ENCODE data around the gene MADD.

Gene MADD

DNA sequence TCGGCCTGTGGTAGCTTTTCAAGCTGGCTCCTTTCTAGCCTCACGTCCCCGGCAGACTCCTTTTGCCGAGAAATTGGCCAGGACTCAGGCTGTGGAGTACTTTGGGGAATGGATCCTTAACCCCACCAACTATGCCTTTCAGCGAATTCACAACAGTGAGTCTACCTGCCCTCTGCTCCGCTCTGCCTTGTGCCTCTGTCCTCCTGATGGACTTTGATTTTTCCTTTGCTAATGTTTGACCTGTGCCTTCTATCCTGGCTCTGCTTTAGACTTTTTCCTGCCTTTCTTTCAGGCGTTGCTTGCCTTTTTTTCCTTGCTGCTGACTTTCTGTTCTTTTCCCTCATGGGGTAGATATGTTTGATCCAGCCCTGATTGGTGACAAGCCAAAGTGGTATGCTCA is 12.5 kb downstream of the MADD start:
- Histone ChIP-seq H3K36me3 (ENCODE audit: control insufficient read depth, insufficient read depth, low read length) (peaks cover 17% of the 10 kb centered on the region), H3K4me1 (ENCODE audit: control insufficient read depth, insufficient read depth, low read length) (no peaks in the 10 kb centered on the region), H3K9ac (ENCODE audit: low read length) (no peak overlapping the region)

DNA sequence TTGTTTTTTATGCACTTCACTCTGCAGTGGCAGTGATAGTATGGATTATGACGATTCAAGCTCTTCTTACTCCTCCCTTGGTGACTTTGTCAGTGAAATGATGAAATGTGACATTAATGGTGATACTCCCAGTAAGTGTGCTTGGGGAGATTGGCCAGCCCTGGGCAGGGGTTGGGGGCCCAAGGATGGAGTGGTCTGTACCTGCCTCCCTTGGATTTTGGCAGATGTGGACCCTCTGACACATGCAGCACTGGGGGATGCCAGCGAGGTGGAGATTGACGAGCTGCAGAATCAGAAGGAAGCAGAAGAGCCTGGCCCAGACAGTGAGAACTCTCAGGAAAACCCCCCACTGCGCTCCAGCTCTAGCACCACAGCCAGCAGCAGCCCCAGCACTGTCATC is 14.2 kb downstream of the MADD start:
- Histone ChIP-seq H3K4me1 (ENCODE audit: control insufficient read depth, insufficient read depth, low read length) (no peaks in the 10 kb centered on the region), H3K9ac (ENCODE audit: low read length) (no peak overlapping the region), H3K9me3 (ENCODE audit: control insufficient read depth, low read length) (no peaks in the 10 kb centered on the region), H3K4me3 (ENCODE audit: low read length) (no peak overlapping the region), H3K36me3 (ENCODE audit: control insufficient read depth, insufficient read depth, low read length) (peaks cover 17% of the 10 kb centered on the region), H3K27me3 (ENCODE audit: control insufficient read depth, insufficient read depth, low read length) (no peaks in the 10 kb centered on the region)

More for the DNA sequence above, 12.5 kb downstream of the MADD start:
- Histone ChIP-seq H3K27me3 (ENCODE audit: control insufficient read depth, insufficient read depth, low read length) (no peaks in the 10 kb centered on the region), H3K9me3 (ENCODE audit: control insufficient read depth, low read length) (no peaks in the 10 kb centered on the region), H3K4me3 (ENCODE audit: low read length) (no peak overlapping the region)

DNA sequence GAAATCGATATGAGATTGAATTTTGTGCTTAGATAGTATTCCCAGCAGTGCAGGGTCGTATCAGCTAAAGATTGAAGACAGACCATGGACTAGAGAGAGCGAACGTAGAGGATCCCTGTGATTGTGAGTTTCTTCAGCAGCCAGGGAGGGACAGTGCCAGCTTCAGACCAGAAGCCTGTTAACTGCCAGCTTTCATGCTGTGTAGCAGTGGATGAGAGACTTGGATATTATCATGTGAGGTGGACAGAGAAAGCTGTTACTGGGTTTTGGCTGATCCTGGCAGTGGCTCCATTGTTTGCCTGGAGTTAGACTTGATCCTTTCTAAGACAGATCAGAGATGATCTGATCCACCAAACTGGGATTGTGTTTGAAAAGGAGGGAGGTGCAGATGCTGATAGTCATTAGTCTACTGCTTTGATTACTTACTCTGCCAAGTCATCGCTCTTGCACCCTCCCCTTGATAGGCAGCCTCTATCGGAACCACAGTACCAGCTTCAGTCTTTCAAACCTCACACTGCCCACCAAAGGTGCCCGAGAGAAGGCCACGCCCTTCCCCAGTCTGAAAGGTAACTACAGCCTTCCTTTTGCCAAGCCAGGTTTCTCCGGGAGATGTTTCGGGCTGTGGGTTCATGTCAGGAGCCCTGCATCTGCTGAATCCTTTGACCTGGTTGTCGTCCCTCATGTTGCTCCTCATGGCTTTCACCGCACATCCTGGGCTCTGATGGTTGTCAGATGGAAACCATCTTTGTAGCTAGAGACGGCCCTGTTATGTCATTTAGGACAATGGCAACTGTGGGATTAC is 16.2 kb downstream of the MADD start:
- no peaks in the 10 kb centered on the region for H3K9me3 ChIP-seq (ENCODE audit: control insufficient read depth, low read length)

DNA sequence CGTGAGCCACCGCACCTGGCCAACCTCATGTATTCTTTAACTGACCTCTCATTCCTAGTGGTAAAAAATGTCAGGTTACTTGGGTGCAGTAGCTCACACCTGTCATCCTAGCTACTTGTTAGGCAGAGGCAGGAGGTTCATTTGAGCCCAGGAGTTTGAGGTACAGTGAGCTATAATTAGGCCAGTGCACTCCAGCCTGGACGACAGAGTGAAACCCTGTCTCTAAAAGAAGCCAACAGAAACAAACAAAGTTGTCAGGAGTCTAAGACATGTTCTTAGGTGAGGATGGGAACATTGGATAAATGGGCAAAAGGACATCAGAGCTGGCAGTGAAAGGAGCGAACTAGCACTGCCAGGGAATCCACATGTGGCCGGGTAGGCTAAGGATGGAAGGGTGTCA is 18.1 kb downstream of the MADD start:
- H3K4me1 ChIP-seq (ENCODE audit: control insufficient read depth, insufficient read depth, low read length): no peaks in the 10 kb centered on the region
- no peak overlapping the region for H3K4me3 ChIP-seq (ENCODE audit: low read length)
- H3K9ac ChIP-seq (ENCODE audit: low read length): no peak overlapping the region
- no peaks in the 10 kb centered on the region for H3K27me3 ChIP-seq (ENCODE audit: control insufficient read depth, insufficient read depth, low read length)
- peaks cover 29% of the 10 kb centered on the region for H3K36me3 ChIP-seq (ENCODE audit: control insufficient read depth, insufficient read depth, low read length)
- no peaks in the 10 kb centered on the region for H3K9me3 ChIP-seq (ENCODE audit: control insufficient read depth, low read length)

More for the DNA sequence above, 16.2 kb downstream of the MADD start:
- Histone ChIP-seq H3K4me1 (ENCODE audit: control insufficient read depth, insufficient read depth, low read length) (no peaks in the 10 kb centered on the region), H3K36me3 (ENCODE audit: control insufficient read depth, insufficient read depth, low read length) (peaks cover 25% of the 10 kb centered on the region), H3K9ac (ENCODE audit: low read length) (no peak overlapping the region), H3K4me3 (ENCODE audit: low read length) (no peak overlapping the region), H3K27me3 (ENCODE audit: control insufficient read depth, insufficient read depth, low read length) (no peaks in the 10 kb centered on the region)

DNA sequence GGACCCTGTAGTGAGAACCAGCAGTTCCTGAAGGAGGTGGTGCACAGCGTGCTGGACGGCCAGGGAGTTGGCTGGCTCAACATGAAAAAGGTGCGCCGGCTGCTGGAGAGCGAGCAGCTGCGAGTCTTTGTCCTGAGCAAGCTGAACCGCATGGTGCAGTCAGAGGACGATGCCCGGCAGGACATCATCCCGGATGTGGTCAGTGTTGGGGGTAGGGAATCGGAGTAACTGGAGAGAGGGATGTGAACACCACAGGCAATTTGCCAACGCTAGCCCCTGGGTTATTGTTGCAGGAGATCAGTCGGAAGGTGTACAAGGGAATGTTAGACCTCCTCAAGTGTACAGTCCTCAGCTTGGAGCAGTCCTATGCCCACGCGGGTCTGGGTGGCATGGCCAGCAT is 19.9 kb downstream of the MADD start:
- Histone ChIP-seq H3K4me1 (ENCODE audit: control insufficient read depth, insufficient read depth, low read length) (no peaks in the 10 kb centered on the region), H3K9ac (ENCODE audit: low read length) (no peak overlapping the region), H3K36me3 (ENCODE audit: control insufficient read depth, insufficient read depth, low read length) (peaks cover 21% of the 10 kb centered on the region), H3K4me3 (ENCODE audit: low read length) (no peak overlapping the region), H3K27me3 (ENCODE audit: control insufficient read depth, insufficient read depth, low read length) (no peaks in the 10 kb centered on the region), H3K9me3 (ENCODE audit: control insufficient read depth, low read length) (no peaks in the 10 kb centered on the region)

DNA sequence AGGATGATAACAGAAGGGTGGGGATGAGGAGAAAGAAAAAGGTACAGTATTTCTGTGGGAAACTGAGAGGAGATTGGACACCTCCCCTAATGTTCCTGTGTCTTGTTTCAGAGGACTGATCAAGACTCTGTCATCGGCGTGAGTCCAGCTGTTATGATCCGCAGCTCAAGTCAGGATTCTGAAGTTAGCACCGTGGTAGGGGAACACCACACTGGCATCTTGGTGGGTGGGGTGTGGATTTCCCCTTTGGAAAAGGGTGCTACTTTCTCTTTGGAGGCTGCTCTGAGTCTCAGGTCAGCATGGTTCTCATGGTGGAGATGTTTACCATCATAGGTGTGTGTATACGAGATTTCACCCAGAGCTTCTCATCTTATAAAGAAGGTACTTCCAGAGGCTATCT is 25.5 kb downstream of the MADD start:
- H3K4me1 ChIP-seq (ENCODE audit: control insufficient read depth, insufficient read depth, low read length): no peaks in the 10 kb centered on the region
- no peak overlapping the region for H3K4me3 ChIP-seq (ENCODE audit: low read length)
- H3K36me3 ChIP-seq (ENCODE audit: control insufficient read depth, insufficient read depth, low read length): peaks cover 19% of the 10 kb centered on the region
- H3K9ac ChIP-seq (ENCODE audit: low read length): no peak overlapping the region
- H3K9me3 ChIP-seq (ENCODE audit: control insufficient read depth, low read length): no peaks in the 10 kb centered on the region
- no peaks in the 10 kb centered on the region for H3K27me3 ChIP-seq (ENCODE audit: control insufficient read depth, insufficient read depth, low read length)

DNA sequence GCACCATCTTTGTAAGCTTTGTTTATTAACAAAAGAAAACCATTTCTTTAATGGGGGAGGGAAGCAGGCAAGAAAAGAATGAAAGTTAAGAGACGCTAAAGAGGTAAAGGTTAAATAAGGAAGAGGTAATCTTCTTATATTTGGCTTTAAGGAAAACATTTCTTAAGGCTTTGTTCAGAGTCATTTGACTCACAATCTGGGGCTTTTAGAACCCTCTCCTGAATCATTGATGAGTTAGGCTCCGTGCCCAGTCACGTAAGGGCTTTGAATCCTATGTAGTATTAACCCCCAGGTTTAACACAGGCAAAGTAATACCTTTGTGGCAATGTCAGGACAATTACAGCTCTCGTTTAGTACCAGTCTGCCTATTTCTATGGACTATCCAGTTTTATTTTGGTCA is 26.1 kb downstream of the MADD start:
- no peak overlapping the region for H3K9ac ChIP-seq (ENCODE audit: low read length)
- H3K27me3 ChIP-seq (ENCODE audit: control insufficient read depth, insufficient read depth, low read length): no peaks in the 10 kb centered on the region
- H3K9me3 ChIP-seq (ENCODE audit: control insufficient read depth, low read length): no peaks in the 10 kb centered on the region
- H3K36me3 ChIP-seq (ENCODE audit: control insufficient read depth, insufficient read depth, low read length): peaks cover 12% of the 10 kb centered on the region
- no peak overlapping the region for H3K4me3 ChIP-seq (ENCODE audit: low read length)
- H3K4me1 ChIP-seq (ENCODE audit: control insufficient read depth, insufficient read depth, low read length): no peaks in the 10 kb centered on the region

DNA sequence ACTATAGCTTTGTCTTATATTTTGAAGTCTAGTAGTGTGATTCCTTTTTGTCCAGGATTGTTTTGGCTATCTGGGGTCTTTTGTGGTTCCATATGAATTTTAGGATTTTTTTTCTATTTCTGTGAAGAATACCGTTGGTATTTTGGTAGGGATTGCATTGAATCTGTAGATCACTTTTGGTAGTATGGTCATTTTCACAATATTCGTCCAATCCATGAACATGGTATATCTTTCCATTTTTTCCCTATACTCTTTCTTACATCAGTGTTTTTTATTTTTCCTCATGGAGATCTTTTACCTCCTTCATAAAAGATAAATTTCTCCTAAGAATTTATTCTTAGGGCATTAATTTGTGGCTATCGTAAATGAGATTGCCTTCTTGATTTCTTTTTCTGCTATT is 29.1 kb downstream of the MADD start:
- peaks cover 6% of the 10 kb centered on the region for H3K36me3 ChIP-seq (ENCODE audit: control insufficient read depth, insufficient read depth, low read length)
- H3K9ac ChIP-seq (ENCODE audit: low read length): no peak overlapping the region
- no peak overlapping the region for H3K4me3 ChIP-seq (ENCODE audit: low read length)
- H3K4me1 ChIP-seq (ENCODE audit: control insufficient read depth, insufficient read depth, low read length): no peaks in the 10 kb centered on the region
- no peaks in the 10 kb centered on the region for H3K9me3 ChIP-seq (ENCODE audit: control insufficient read depth, low read length)
- H3K27me3 ChIP-seq (ENCODE audit: control insufficient read depth, insufficient read depth, low read length): no peaks in the 10 kb centered on the region

DNA sequence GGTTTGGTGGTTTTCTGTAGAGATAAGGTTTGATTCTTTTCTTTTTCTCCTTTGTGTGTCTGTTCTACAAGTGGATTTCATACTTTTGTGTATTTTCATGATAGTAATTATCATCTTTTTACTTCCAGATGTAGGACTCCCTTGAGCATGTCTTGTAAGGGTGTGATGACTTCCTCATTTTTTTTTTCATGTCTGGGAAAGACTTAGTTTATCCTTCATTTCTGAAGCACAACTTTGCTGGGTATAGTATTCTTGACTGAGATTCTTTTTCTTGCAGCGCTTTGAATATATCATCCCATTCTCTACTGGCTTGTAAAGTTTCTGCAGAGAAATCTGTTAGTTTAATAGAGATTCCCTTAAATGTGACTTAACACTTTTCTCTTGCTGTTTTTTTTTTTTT is 32.9 kb downstream of the MADD start:
- peaks cover 22% of the 10 kb centered on the region for H3K36me3 ChIP-seq (ENCODE audit: control insufficient read depth, insufficient read depth, low read length)
- no peaks in the 10 kb centered on the region for H3K27me3 ChIP-seq (ENCODE audit: control insufficient read depth, insufficient read depth, low read length)
- no peaks in the 10 kb centered on the region for H3K4me1 ChIP-seq (ENCODE audit: control insufficient read depth, insufficient read depth, low read length)
- H3K4me3 ChIP-seq (ENCODE audit: low read length): no peak overlapping the region
- H3K9ac ChIP-seq (ENCODE audit: low read length): no peak overlapping the region
- no peaks in the 10 kb centered on the region for H3K9me3 ChIP-seq (ENCODE audit: control insufficient read depth, low read length)

DNA sequence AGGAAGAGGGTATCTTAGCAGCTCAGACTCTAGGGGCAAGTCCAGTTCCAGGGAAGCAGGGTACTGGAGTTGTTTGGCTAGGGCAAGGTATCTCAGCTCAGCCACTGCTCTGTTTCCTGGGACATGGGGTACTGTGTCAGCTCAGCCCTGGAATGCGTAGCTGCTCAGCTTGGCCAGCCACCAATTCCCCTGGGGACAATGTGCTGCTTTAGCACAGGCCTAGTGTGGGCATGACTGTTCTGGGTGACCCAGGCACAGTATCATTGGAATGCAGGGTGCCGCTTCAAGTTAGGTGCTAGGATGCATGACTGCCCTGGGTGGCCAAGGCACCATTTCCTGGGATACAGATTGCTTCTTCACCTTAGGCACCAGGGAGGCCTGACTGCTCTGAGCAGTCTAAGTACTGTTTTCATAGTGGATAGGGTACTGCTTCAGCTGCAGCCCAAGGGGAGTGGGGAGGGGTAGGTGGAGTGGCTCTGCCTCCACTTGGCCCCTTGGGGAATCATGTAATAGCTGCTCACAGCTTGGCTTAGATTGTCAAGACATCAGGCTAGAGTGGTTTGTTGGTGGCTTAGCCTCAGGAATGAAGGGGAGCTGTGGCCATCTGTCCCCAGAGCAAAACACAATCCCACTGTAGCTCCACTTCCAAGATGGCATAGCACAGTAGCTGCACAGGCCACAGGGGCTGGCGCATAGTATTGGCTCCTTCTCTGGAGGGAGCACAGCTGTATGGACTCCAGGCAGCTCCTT is 36.0 kb downstream of the MADD start:
- Histone ChIP-seq H3K27me3 (ENCODE audit: control insufficient read depth, insufficient read depth, low read length) (no peaks in the 10 kb centered on the region), H3K36me3 (ENCODE audit: control insufficient read depth, insufficient read depth, low read length) (peaks cover 26% of the 10 kb centered on the region), H3K9me3 (ENCODE audit: control insufficient read depth, low read length) (no peaks in the 10 kb centered on the region), H3K4me3 (ENCODE audit: low read length) (no peak overlapping the region), H3K9ac (ENCODE audit: low read length) (no peak overlapping the region), H3K4me1 (ENCODE audit: control insufficient read depth, insufficient read depth, low read length) (no peaks in the 10 kb centered on the region)

DNA sequence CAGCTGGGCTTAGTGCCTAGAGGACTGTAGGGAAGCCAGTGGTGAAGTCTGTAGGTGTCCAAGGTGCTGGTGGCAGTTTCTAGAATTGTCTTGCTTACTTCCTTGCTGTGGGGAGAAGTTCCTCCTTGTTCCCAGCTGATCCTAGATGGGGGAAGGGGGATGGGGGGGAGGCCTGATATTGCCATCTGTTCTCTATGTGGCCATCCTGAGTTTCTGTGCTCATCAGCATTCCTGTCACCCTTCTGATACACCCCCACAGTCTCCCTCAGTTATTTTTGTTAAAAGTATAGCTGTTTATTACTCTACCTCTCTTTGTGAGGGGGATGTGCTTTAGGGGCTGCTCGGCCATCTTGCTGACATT is 36.5 kb downstream of the MADD start:
- no peaks in the 10 kb centered on the region for H3K27me3 ChIP-seq (ENCODE audit: control insufficient read depth, insufficient read depth, low read length)
- no peak overlapping the region for H3K9ac ChIP-seq (ENCODE audit: low read length)
- H3K4me3 ChIP-seq (ENCODE audit: low read length): no peak overlapping the region
- no peaks in the 10 kb centered on the region for H3K4me1 ChIP-seq (ENCODE audit: control insufficient read depth, insufficient read depth, low read length)
- no peaks in the 10 kb centered on the region for H3K9me3 ChIP-seq (ENCODE audit: control insufficient read depth, low read length)
- peaks cover 26% of the 10 kb centered on the region for H3K36me3 ChIP-seq (ENCODE audit: control insufficient read depth, insufficient read depth, low read length)

DNA sequence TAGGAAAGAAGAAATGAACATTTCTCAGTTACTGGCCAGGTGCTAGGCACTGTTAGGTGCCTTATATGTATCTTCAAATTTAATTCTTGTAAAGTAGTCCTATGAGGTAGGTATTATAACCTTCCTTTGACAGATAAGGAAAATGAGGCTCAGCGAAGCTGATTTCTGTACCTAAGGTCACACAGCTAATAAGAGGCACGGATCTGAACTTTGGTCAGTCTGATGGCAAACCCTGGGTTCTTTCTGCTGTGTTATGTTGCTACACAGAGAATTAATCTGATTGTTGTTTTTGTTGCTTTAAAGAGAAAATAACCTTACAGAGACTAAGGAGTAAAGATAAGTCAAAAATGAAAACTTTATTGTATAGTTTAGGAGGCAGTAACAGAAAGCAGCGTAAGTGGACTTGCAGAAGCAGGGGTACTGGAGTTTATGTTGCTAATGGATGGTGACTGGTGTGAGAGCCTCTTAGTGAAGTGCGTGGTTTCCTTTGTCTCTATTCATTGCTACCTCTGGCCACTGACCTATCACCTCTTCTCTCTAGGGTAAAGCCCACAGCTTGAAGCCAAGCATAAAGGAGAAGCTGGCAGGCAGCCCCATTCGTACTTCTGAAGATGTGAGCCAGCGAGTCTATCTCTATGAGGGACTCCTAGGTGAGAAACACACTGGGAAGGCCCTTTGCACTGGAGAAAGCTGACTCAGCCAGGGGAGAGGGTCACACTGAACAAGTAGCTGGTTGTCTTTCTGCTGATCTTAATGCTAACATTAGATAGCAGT is 38.3 kb downstream of the MADD start:
- Histone ChIP-seq H3K9me3 (ENCODE audit: control insufficient read depth, low read length) (no peaks in the 10 kb centered on the region), H3K4me1 (ENCODE audit: control insufficient read depth, insufficient read depth, low read length) (no peaks in the 10 kb centered on the region), H3K36me3 (ENCODE audit: control insufficient read depth, insufficient read depth, low read length) (peaks cover 26% of the 10 kb centered on the region), H3K4me3 (ENCODE audit: low read length) (no peak overlapping the region), H3K9ac (ENCODE audit: low read length) (no peak overlapping the region), H3K27me3 (ENCODE audit: control insufficient read depth, insufficient read depth, low read length) (no peaks in the 10 kb centered on the region)

Measured in mucosa of stomach (tissue), 1 donor.